ENCODE measurements around the gene CDKAL1.
"Not testable (repeated sequence)": the region's sequence is repeated elsewhere in the genome, so short reads cannot be mapped to it uniquely, and the experiment has no call there.

CDKAL1 gene

DNA sequence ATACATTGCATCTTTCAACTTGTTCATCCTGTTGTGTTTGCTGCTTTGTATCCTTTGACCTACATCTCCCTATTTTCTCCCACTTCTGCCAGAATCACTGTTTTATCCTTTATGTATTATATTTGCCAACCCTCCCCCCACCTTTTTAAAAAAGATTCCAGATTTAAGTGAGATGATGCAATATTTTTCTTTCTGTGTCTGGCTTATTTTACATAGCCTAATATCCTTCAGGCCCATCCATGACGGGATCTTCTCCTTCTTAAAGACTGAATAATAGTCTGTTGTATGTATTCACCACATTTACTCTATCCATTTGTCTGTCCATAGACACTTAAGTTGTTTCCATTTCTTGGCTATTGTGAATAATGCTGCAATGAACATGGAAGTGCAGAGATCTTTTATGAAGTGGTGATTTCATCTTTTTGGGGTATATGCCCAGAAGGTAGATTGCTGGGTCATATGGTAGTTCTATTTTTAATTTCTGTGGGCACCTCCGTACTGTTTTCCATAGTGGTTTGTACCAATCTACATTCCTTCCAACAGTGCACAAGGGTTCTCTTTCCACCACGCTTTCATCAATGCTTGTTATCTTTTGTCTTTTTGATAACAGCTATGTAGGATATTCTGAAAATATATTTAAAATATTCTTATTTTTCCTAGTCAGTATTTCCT lies 181.0 kb downstream of the CDKAL1 start:
- DNase-seq, result no peak

DNA sequence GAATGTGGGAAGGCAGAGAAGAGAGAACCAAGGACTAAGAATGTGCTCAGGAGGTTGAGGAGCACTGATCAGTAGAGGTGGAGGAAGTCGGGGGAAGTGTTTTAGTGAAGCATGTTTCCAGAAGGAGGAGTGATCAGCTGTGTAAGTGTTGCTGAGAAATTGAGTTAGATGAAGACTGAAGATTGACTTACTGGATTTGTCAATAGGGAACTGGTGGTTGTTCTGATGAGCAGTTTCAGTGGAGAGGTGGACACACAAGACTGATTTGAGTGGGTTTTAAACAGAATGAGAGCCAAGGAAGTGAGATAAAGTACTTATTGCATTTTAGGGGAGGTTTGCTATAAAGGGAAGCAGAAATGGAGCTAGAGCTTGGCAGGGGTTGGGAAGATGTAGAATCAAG lies 182.6 kb downstream of the CDKAL1 start:
- no peak for DNase-seq

DNA sequence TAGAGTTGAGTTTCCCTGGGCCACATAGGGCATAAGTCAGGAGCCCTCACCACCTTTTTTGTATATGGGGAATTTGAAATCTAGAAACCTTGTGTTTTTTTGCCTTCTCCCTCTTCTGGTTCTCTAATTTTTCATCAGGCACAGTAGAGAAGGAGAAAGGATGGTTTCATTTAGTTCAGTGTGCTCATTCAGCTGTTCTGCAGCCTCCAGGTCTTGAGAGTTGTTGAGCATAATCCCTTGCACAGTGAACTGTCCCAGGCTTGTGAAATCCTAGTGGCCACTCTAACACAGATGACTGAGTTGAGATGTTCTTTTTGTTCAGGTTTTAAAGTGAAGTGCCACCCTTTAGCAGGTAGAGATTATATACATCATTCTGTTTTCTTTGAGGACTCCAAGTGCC lies 183.5 kb downstream of the CDKAL1 start:
- no peak for DNase-seq

DNA sequence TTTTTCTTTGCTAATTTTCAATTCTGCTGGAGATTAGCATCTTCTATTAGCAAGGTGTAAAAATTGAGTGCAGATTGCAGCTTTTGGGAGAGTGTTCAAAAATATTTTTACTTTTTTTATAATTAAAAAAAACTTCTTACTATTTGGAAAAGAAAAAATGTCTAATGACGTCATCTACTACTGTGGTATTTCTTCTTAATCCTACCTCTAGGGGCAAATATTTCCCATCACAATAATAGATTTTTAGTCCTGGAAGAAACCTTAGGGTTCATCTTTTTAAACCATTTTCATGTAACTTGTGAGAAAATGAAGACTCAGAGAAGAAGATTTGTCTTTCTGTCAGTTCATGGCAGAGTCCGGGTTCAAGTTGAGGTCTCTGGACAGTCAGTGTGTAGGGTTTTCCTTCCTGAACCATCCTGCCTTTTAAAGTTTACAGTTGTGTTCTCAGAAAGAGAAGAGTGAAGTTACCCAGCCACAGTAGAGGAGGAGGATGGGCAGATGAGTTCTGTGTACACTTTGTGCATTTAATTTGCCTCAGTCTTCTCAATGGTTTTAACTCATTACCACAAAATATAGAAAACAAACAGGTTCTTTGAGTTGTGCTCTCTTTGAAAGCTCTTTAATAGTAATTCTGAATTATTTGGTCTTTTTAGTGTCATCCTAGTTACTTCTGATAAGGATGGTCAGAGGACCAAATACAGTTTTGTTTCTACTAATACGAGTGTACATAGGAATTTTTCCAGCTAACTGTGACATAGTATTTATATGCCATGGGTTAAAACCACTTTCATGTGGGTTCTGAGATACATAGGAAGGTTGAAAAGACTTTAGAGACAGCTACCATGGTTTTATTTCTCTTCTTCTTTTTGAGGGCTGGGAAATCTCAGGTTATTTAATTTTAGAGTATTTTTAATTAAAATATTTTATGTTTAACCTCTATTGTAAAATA lies 184.7 kb downstream of the CDKAL1 start:
- no peak for DNase-seq

- DNase-seq, result no peak
Observed at GRCh38 chr6:20719980-20720379, 185.7 kb downstream of the CDKAL1 start.

- not testable (repeated sequence) for DNase-seq
Observed at GRCh38 chr6:20721121-20721520, 186.9 kb downstream of the CDKAL1 start.

DNA sequence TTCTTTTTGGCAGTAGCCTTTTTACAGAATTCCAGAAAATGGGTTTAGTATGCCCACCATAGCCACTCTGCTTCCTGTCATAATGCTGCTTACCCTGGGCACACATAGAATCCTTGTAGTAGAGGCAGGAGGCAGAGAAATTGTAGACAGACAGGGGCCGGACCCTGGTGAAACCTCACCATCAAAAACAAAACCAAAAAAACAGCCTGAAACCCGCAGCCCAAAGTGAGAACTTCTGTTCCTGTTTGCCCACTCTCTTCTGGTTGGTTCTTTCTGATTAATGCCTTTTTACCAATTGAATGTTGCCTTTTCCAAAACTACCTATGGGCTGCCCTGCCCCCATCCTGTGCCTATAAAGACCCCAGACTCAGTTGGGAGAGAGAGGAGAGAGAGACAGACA lies 188.2 kb downstream of the CDKAL1 start:
- no peak for DNase-seq

- DNase-seq, result no peak
Observed at GRCh38 chr6:20723236-20723635, 189.0 kb downstream of the CDKAL1 start.

DNA sequence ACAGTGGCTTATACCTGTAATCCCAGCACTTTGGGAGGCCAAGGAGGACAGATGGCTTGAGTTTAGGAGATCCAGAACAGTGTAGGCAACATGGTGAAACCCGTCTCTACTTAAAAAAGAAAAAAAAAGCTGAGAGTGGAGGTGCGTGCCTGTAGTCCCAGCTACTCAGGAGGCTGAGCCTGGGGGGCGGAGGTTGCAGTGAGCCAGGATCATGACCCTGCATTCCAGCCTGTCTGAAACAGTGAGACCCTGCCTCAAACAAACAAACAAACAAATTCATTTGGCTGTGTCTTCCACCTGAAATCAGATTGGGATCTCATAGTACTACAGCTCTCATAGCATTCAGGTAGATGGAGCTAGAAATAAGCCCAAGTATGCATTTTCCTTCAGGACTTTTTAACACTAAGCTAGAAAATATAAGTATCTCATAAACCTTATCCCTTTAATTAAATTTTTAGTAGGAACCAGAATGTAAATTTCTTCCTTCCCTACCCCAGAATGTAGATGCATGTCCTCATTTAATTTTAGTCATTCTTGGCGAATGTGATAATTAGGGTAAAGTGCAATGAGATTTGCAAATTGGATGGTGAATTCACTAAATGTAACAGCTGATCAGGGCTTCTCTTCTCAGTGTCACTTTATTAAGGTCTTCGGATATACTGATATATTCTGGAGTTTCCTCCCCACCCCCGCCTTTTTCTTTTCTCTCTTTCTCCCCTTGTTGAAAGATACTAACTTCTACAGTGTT lies 190.4 kb downstream of the CDKAL1 start:
- DNase-seq, result no peak

- not testable (repeated sequence) for DNase-seq
Observed at GRCh38 chr6:20725235-20725634, 191.0 kb downstream of the CDKAL1 start.

DNA sequence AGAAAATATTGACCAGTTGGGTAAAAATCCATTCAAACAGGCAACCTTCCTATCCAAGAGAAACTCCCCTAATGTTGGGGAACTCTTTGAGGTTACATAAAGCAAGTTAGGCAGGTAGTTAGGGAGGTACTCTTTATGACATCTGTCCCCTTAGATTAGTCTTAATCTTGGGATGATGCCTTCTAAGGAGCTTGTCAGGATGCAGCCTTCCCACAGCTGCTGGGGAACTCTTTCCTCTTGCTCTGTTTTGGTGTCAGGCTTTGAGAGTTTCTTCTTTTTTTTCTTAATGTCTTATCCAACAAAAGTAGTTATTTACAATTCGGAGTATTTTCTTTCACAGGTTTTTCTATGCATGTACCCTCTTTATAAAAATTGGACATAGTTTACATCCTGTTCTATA lies 194.8 kb downstream of the CDKAL1 start:
- DNase-seq, result no peak

GRCh38 chr6:20732362-20732761 lies 198.1 kb downstream of the CDKAL1 start:
- not testable (repeated sequence) for DNase-seq

GRCh38 chr6:20732896-20733295 lies 198.6 kb downstream of the CDKAL1 start:
- DNase-seq, result no peak

GRCh38 chr6:20737912-20738311 lies 203.7 kb downstream of the CDKAL1 start:
- DNase-seq, result no peak

GRCh38 chr6:20740088-20740487 lies 205.8 kb downstream of the CDKAL1 start:
- no peak for DNase-seq

DNA sequence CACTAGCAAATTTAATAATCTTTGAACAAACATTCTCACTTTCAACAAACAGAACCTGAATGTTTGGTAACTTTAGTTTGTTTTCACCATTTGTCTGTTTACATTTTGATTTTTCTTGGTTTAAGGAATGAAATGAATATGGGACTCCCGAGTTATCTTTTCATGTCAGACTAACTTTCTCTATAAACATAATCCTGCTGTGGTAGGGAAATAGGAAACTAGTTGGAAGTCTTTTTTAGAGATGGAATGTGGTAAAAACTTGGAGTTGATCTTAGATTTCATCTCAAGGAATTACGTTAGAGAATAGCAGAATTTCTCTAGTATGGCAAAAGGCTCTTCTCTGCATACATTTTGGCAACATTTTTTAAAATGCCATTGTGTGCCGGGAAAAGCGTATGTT lies 206.5 kb downstream of the CDKAL1 start:
- no peak for DNase-seq

GRCh38 chr6:20741490-20741889 lies 207.2 kb downstream of the CDKAL1 start:
- DNase-seq, result no peak

- DNase-seq, result no peak
Observed at GRCh38 chr6:20744911-20745557, 210.8 kb downstream of the CDKAL1 start.

DNA sequence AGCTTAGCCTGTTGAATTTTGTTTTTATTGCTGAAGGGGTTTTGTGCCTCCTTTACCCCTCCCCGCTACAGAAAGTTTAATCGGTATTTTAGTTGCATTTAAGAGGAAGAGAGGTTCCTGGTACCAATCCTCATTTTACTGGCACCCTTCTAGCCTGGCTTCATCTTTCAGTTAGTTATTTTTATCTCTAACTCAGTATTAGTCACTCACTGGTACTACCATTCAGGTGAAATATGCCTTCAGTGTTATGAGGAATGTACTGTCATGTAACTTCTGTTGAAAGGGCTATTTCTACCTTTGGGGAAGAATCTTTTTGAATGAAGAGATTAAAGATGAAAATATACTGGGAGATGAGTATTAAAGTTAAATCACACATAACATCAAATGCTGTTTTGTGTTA lies 211.8 kb downstream of the CDKAL1 start:
- DNase-seq, result no peak

DNA sequence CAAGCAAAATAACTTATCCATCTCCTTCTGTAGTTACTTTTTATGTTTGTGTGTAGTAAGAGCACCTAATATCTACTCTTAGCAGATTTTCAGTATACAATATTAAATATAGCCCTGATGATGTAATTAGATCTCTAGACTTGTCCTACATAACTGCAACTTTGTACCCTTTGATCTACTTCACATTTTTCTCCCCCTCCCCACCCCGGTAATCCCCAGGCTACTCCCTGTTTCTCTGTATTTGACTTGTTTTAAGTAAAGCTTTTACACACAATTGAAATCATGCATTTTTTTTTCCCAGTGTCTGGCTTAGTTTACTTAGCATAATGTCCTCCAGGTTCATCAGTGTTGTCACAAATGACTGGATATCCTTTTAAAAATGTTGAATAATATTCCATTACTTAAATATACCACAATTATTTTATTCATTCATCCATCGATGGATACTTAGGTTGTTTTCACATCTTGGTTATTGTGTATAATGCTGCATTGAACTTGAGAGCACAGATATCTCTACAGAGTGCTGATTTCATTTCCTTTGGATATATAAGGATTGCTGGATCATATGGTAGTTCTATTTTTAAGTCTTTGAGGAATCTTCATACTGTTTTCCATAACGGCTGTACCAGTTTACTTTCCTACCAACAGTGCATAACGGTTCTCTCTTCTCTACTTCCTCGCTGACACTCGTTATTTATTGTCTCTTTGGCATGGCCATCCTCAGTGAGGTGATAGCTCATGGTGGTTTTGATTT lies 212.7 kb downstream of the CDKAL1 start:
- DNase-seq, result no peak

DNA sequence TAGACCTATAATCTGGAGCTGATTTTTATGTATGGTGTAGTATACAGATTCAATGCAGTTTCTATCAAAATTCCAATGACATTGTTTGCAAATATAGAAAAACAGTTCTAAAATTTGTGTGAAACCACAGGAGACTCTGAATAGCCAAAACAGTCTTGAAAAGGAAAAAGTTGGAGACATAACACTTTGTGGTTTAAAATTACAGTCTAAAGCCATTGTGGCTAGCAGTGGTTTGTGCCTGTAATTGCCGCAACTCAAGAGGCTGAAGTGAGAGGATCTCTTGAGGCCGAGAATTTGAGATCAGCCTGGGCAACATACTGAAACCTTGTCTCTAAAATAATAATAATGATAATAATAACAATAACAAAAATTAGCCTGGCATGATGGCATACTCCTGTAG lies 213.7 kb downstream of the CDKAL1 start:
- no peak for DNase-seq

- no peak for DNase-seq
Observed at GRCh38 chr6:20751293-20751935, 217.2 kb downstream of the CDKAL1 start.

Data from activated naive CD4-positive, alpha-beta T cell (primary cell).